ENCODE data around the gene TAS1R2. TPM values are rescaled to one million over a fixed set of nuclear protein-coding genes. Genes with fewer than 3 reads are reported as not detected.
A peak's percentile ranks its signal among the peaks of the same experiment; 100 is the strongest.

Gene TAS1R2
- total and polyA plus RNA-seq, 7 donors, result not detected

DNA sequence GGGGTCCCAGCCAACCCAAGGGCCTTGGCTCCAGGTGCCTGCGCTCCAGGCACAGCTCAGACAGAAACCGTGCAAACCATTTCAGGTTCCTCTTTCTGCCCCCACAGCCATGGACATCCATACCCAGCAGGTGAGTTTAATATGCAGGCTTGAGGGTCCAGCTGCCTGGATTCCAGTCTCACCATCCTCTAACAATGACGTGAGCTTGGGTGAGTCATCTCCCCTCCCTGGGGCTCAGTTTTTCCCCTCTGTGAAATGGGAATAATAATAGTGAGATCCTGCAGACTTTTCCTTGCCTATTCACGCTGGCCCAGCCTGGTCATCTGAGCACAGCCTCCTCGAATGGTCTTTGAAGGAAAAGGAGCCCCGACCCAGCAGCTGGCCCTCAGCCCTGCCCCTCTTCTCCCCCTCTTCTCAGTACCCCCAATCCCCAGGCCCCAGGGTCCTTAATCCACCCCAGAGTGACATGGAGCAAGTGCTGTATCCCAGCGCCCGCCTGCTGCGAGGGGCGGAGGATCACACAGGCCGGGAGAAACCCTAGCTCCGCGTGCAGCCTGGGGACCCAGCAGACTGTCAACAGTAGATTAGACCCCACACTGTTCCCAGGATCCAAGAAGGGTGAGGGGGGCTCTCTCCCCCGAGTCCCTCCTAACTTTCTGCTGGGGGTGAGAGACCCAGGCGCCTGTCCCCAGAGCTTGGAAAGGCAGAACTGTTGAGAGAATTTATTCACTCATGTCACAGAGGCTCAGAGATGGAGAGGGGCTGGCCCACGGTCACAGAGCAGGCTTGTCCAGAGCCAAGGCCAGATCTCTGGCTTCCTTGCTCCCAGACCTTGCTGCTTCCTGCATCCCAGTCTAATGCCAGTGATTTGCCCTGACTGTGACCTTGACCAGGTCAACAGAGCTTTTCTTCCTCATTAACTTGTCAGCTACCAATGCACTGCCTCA, 49.2 kb downstream of the TAS1R2 start:
- ATAC-seq (no peak), DNase-seq (no peak)
- TF ChIP-seq, protein P1, sequence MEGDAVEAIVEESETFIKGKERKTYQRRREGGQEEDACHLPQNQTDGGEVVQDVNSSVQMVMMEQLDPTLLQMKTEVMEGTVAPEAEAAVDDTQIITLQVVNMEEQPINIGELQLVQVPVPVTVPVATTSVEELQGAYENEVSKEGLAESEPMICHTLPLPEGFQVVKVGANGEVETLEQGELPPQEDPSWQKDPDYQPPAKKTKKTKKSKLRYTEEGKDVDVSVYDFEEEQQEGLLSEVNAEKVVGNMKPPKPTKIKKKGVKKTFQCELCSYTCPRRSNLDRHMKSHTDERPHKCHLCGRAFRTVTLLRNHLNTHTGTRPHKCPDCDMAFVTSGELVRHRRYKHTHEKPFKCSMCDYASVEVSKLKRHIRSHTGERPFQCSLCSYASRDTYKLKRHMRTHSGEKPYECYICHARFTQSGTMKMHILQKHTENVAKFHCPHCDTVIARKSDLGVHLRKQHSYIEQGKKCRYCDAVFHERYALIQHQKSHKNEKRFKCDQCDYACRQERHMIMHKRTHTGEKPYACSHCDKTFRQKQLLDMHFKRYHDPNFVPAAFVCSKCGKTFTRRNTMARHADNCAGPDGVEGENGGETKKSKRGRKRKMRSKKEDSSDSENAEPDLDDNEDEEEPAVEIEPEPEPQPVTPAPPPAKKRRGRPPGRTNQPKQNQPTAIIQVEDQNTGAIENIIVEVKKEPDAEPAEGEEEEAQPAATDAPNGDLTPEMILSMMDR (IDR thresholded peaks at IDR 0.05), result no peak
- Histone ChIP-seq H3K27ac (no peak overlapping the region), H3K4me1 (peaks cover 9% of the 10 kb centered on the region), H3K4me3 (no peak overlapping the region), H3K9me3 (no peaks in the 10 kb centered on the region), H3K27me3 (ENCODE audit: insufficient read depth in 3 of 3, low read length in 2 of 3) (peaks cover 0 to 20% (median 2%) of the 10 kb centered on the region in 3 donors), H3K36me3 (ENCODE audit: insufficient read depth in 1 of 2, low read depth in 1 of 2) (no peaks in the 10 kb centered on the region)
- WGBS, 3 donors, result 62 to 78% (median 66%) methylated on average over 16 of the region's 16 CpGs
- intact Hi-C loops (cut with DNase I), result no loop called here

DNA sequence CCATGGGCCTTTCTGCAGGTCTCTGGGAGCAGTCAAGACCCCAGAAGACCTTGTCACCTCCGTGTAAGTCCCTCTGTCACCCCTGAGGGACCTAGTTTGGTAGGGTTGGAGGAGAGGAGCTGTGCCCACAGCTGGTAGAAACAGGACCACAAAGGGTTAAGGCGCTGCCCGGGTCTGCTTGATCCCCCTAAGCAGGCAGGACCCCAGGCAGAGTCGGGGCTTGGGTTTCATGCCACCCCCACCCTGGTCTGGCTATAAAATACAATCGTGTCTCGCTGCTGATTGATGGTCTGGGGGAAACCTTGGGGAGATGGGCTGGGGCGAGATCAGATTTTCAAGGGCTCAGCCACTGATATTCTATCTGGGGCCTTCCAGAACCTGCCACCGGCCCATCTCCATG, 50.9 kb downstream of the TAS1R2 start:
- no peaks in the 10 kb centered on the region for H3K9me3 ChIP-seq
- no peaks in the 10 kb centered on the region for H3K36me3 ChIP-seq (ENCODE audit: insufficient read depth in 1 of 2, low read depth in 1 of 2)
- WGBS, 3 donors, result 65 to 70% (median 67%) methylated on average over 8 of the region's 8 CpGs
- no peak overlapping the region for H3K4me3 ChIP-seq
- no peak for ATAC-seq
- no peak overlapping the region for H3K27ac ChIP-seq
- H3K4me1 ChIP-seq, result peaks cover 10% of the 10 kb centered on the region
- peaks cover 0 to 21% (median 2%) of the 10 kb centered on the region in 3 donors for H3K27me3 ChIP-seq (ENCODE audit: insufficient read depth in 3 of 3, low read length in 2 of 3)
- TF ChIP-seq, protein P1 (IDR thresholded peaks at IDR 0.05), result no peak
- DNase-seq, result no peak
- intact Hi-C loops (cut with DNase I), result no loop called here

DNA sequence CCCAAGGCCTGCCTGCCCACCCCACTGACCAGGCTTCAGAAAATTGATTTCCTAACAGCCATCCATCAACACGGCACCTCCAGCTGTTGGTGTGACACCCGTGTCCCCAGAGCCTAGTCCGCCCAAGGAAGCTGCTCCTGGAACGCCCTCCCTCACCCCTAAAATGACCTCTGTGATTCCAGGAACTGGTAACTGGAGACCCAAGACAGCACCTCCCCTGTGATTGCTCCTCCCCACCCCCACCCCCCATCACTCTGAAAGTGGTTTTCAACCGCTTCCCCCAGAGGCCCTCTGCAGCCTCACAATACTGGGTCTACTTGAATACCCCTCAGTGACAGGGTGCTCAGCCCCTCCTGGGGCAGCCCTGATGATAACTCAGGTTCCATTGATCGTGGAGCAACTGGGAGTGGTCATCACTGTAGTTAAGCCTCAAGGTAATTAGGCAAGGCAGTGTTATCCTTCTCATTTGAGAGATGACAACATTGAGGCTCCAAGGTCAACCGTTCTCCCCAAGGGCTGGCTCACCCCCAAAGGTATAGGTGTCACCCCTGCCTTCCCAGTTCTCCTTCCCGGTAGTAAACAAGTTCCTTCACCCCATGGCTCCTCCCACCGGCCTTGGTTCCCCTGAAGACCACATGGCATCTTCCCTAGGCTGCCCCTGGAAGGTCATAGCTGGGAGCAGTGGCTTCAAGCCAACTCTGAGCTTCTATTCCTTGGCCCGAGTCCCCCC, 52.0 kb downstream of the TAS1R2 start:
- no peaks in the 10 kb centered on the region for H3K36me3 ChIP-seq (ENCODE audit: insufficient read depth in 1 of 2, low read depth in 1 of 2)
- no peak overlapping the region for H3K27ac ChIP-seq
- peaks cover 10% of the 10 kb centered on the region for H3K4me1 ChIP-seq
- no peak overlapping the region for H3K4me3 ChIP-seq
- H3K9me3 ChIP-seq, result no peaks in the 10 kb centered on the region
- DNase-seq (no peak), ATAC-seq (peak in 1 of 4 donors; percentile 14)
- peaks cover 0 to 16% (median 2%) of the 10 kb centered on the region in 3 donors for H3K27me3 ChIP-seq (ENCODE audit: insufficient read depth in 3 of 3, low read length in 2 of 3)
- intact Hi-C loops (cut with DNase I), result no loop called here
- 53 to 65% (median 59%) methylated on average over 10 of the region's 10 CpGs for WGBS, 3 donors
- TF ChIP-seq, protein P1 (IDR thresholded peaks at IDR 0.05), result no peak

DNA sequence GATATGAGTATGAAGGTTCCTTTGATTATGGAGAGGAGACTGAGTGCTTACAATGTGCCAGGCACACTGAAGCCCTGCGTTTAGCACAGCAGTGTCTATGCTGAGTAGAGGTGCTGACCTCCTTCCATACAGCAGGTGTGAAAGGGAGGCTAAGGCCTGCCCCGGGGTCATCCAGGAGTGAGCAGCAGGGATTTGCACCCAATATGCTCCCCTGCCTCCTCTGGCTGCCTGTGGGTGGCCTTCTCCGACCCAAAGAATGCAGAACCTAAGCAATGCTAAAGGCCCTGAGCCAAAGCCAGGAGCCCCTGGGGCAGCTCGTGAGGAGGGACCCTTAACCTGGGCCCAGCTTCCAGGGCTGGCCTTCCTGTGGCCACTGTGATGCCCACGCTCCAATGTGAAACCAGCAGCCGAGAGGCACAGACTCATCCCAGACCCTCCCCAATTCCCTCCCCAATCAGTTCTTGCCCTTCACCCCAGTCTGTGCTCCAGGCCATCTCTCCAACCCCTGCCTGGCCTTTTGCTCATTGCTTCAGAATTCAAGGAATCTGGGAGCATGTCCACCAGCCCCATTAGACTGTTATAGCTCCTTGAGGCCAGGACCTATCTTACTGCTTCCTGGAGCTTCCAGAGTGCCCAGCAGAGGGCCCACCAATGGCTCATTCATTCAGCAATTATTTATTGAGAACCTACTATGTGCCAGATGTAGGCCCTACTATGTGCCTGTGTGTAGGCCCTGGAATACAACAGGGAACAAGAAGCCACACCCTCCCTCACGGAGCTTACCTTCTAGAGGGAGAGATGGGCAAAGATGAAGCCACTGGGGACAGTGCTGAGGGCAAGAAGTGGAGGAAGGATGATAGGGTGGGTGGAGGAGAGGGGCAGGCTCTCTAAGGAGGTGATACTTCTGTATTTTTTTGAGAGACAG, 53.3 kb downstream of the TAS1R2 start:
- TF ChIP-seq, protein P1 (IDR thresholded peaks at IDR 0.05), result no peak
- Histone ChIP-seq H3K9me3 (no peaks in the 10 kb centered on the region), H3K4me1 (peaks cover 10% of the 10 kb centered on the region), H3K4me3 (no peak overlapping the region), H3K27ac (no peak overlapping the region), H3K27me3 (ENCODE audit: insufficient read depth in 3 of 3, low read length in 2 of 3) (peaks cover 0 to 12% (median 2%) of the 10 kb centered on the region in 3 donors), H3K36me3 (ENCODE audit: insufficient read depth in 1 of 2, low read depth in 1 of 2) (no peaks in the 10 kb centered on the region)
- 59 to 81% (median 59%) methylated on average over 7 of the region's 7 CpGs for WGBS, 3 donors
- no peak for DNase-seq
- intact Hi-C loops (cut with DNase I), result no loop called here
- peak; percentile 14 to 73 (median 55) for ATAC-seq

Data from psoas muscle (tissue), 8 donors.